Embryonic facial prominence (tissue), 1 donor: ENCODE results near the gene NXPH4.

Source experiments
- DNase-seq: peaks from one replicate; pipeline ENCODE4 v3.0.0-alpha.2; 2016; ENCODE audit errors: extremely low spot score

The NXPH4 gene

GRCh38 chr12:57183939-57184725 is 32.5 kb upstream of the NXPH4 start:
- no peak for DNase-seq

- DNase-seq = no peak
Observed at GRCh38 chr12:57185403-57185802, 31.2 kb upstream of the NXPH4 start.

DNA sequence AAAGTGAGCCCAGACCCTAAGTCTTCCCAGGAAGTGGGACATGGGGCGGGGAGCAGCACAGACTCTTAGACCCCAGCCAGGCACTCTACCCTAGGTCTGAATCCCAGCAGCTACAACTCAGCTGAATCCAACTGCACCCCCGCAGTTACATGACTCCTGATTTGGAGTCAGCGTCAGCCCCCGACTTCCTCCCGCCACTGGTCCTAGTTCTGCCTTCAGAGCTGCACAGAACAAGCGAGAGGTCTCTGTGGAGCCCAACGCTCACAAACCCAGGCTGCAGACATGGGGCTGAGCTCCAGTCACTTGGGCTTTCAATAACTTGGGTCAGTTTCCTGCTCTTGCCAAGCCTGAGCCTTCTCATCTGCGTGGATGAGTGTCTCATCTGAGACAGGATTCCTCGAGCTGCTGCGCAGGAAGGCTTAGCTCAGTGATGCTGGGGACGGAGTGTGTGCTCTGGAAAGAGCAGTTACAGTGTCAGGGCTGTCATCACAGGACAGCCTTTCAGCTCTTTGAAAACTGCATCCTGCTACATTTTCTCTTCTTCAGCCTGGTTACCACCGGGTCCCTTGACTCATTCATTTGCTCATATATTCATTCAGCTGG is 30.6 kb upstream of the NXPH4 start:
- DNase-seq = no peak

GRCh38 chr12:57187222-57188089 is 29.1 kb upstream of the NXPH4 start:
- DNase-seq = no peak

GRCh38 chr12:57188090-57188425 is 28.5 kb upstream of the NXPH4 start:
- DNase-seq = no peak

GRCh38 chr12:57190037-57190436 is 26.6 kb upstream of the NXPH4 start:
- no peak for DNase-seq

- no peak for DNase-seq
Observed at GRCh38 chr12:57190821-57191220, 25.8 kb upstream of the NXPH4 start.

- no peak for DNase-seq
Observed at GRCh38 chr12:57191410-57191809, 25.2 kb upstream of the NXPH4 start.

DNA sequence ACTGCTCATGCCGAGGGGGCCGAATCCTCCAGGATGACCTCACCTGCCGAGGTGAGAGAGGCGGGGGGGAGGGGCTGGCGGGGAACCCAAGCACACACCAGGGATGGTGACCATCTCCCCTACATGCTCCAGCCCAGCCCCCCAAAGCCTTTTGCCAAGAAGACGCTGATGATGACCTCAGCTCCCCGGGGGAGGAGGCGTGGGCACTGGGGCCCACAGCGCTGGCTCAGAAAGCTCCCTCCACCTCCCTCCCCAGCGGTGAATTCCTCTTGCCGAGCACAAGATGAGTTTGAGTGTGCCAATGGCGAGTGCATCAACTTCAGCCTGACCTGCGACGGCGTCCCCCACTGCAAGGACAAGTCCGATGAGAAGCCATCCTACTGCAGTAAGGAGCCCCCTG is 23.7 kb upstream of the NXPH4 start:
- DNase-seq = no peak

GRCh38 chr12:57193706-57194245 is 22.8 kb upstream of the NXPH4 start:
- no peak for DNase-seq

GRCh38 chr12:57194253-57194652 is 22.3 kb upstream of the NXPH4 start:
- no peak for DNase-seq

GRCh38 chr12:57195186-57195585 is 21.4 kb upstream of the NXPH4 start:
- DNase-seq = no peak

- no peak for DNase-seq
Observed at GRCh38 chr12:57195611-57196371, 20.8 kb upstream of the NXPH4 start.

DNA sequence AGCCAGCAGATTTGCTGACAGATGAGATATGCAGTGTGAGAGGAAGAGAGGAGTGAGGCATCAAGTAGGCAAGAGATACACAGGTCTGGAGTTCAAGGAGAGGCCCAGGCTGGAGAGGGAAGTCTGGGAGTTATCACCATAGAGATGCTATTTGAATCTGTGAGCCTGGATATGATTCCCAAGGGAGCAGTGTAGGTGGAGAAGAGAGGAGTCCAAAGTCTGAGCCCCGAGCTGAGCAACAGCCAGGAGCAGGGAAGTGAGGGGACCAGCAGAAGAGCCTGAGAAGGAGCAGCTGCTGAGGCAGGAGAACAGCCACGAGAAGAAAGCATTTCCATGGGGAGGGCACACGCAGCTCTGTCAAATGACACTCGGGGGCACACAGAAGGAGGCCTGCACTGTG is 20.2 kb upstream of the NXPH4 start:
- no peak for DNase-seq

- no peak for DNase-seq
Observed at GRCh38 chr12:57196956-57197355, 19.6 kb upstream of the NXPH4 start.

DNA sequence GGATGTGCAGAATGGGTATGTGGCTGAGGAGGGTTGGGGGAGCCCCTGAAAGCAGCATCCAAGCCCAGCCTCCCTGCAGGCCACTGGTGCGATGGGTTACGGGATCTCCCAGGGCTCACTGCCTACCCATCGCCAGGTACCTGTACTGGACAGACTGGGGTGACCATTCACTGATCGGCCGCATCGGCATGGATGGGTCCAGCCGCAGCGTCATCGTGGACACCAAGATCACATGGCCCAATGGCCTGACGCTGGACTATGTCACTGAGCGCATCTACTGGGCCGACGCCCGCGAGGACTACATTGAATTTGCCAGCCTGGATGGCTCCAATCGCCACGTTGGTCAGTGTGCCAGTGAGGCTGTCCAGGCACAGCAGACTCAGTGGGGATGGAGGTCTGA is 18.3 kb upstream of the NXPH4 start:
- no peak for DNase-seq

GRCh38 chr12:57199191-57199590 is 17.4 kb upstream of the NXPH4 start:
- no peak for DNase-seq

DNA sequence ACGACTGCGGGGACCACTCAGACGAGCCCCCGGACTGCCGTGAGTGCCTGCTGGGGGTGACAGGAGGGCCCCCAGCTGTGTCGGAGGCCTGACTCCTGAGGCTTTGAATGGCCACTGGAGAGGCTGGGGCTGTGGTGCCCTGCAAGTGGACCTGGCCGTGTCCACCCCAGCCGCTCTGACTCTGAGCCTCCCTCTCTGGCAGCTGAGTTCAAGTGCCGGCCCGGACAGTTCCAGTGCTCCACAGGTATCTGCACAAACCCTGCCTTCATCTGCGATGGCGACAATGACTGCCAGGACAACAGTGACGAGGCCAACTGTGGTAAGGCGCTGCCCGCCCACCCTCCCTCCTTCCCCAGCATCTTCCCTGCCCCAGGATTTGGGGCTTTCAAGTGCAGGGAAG is 16.1 kb upstream of the NXPH4 start:
- DNase-seq = no peak

GRCh38 chr12:57201219-57201618 is 15.4 kb upstream of the NXPH4 start:
- DNase-seq = no peak

DNA sequence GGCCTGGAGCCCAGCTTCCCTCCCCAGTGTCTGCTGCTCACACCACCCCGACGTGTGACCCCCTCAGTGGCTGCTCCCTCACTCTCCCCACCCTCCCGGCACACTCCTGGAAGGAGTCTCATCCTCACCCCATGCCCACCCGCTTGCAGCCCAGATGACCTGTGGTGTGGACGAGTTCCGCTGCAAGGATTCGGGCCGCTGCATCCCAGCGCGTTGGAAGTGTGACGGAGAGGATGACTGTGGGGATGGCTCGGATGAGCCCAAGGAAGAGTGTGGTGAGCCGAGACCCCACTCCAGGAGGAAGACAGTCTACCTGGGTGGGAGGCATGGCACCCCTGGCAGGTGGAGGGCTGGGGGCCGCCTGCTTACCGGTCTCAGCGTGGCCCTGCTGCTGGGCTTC is 15.0 kb upstream of the NXPH4 start:
- DNase-seq = no peak

- no peak for DNase-seq
Observed at GRCh38 chr12:57202321-57202720, 14.3 kb upstream of the NXPH4 start.

- no peak for DNase-seq
Observed at GRCh38 chr12:57203201-57203600, 13.4 kb upstream of the NXPH4 start.
